CD4-positive, alpha-beta memory T cell (primary cell): ENCODE data around the gene PTPRR. TPM values are rescaled to one million over a fixed set of nuclear protein-coding genes. Genes with fewer than 3 reads are reported as not detected.

Source experiments
- CTCF ChIA-PET: fragments of 350-600 bp; sonication (Branson Sonifier 250); formaldehyde crosslinking; loops from one replicate; lab custom pipeline; 2021; ENCODE audit warnings: inconsistent platforms; ENCODE audit not compliant: partially characterized antibody; lab: Charles Lee
- POLR2A ChIA-PET: fragments of 350-600 bp; sonication (Branson Sonifier 250); formaldehyde crosslinking; loops from one replicate; lab custom pipeline; 2021; ENCODE audit not compliant: partially characterized antibody; lab: Charles Lee
- DNase-seq, 5 donors: peaks; one replicate each; pipeline versions ENCODE4 v3.0.0 to v3.0.0-alpha.2; 2020 to 2022; ENCODE audit warnings: mixed read lengths in 1 of 5
- H3K27ac ChIP-seq: one replicate; pipeline ENCODE4 v1.7.0; 2013; ENCODE audit warnings: low read depth, low read length
- H3K27me3 ChIP-seq: 2 replicates; pipeline ENCODE4 v1.7.0; 2013; ENCODE audit warnings: mild to moderate bottlenecking, low read length, moderate library complexity; ENCODE audit not compliant: insufficient read depth
- H3K36me3 ChIP-seq: 2 replicates; pipeline ENCODE4 v1.7.0; 2013; ENCODE audit warnings: mild to moderate bottlenecking, low read length, moderate library complexity; ENCODE audit not compliant: insufficient read depth
- H3K4me1 ChIP-seq: 2 replicates; pipeline ENCODE4 v1.7.0; 2013; ENCODE audit warnings: mild to moderate bottlenecking, low read length, moderate library complexity; ENCODE audit not compliant: insufficient read depth
- H3K4me3 ChIP-seq, 2 donors: one replicate each; pipeline ENCODE4 v1.7.0; 2013; ENCODE audit warnings: low read length in 2 of 2, mild to moderate bottlenecking in 1 of 2
- H3K9me3 ChIP-seq, 2 donors: one replicate each; pipeline ENCODE4 v1.7.0; 2013; ENCODE audit warnings: low read length in 2 of 2, control low read depth in 1 of 2; ENCODE audit not compliant: control insufficient read depth in 1 of 2
- H3K27ac Mint-ChIP-seq, 7 donors: one replicate each; pipeline ENCODE4 v1.8.0; 2020 to 2021; ENCODE audit warnings: mixed read lengths in 7 of 7, mild to moderate bottlenecking in 6 of 7, inconsistent platforms in 3 of 7, moderate library complexity in 3 of 7
- H3K27me3 Mint-ChIP-seq, 2 donors: one replicate each; pipeline ENCODE4 v1.8.0; 2020 to 2021; ENCODE audit warnings: mixed read lengths in 2 of 2
- H3K36me3 Mint-ChIP-seq, 2 donors: one replicate each; pipeline ENCODE4 v1.8.0; 2020 to 2021; ENCODE audit warnings: mixed read lengths in 2 of 2, inconsistent platforms in 1 of 2, mild to moderate bottlenecking in 1 of 2
- H3K4me1 Mint-ChIP-seq, 4 donors: one replicate each; pipeline ENCODE4 v1.8.0; 2020 to 2021; ENCODE audit warnings: mixed read lengths in 4 of 4, mild to moderate bottlenecking in 1 of 4
- H3K4me3 Mint-ChIP-seq, 8 donors: one replicate each; pipeline ENCODE4 v1.8.0; 2020 to 2021; ENCODE audit warnings: mixed read lengths in 8 of 8, mild to moderate bottlenecking in 7 of 8, moderate library complexity in 6 of 8, inconsistent platforms in 3 of 8
- H3K9me3 Mint-ChIP-seq, 8 donors: one replicate each; pipeline ENCODE4 v1.8.0; 2020 to 2021; ENCODE audit warnings: mixed read lengths in 8 of 8, mild to moderate bottlenecking in 5 of 8, inconsistent platforms in 3 of 8, moderate library complexity in 1 of 8
- intact Hi-C: fragments of 100-400 bp; cut with micrococcal nuclease; formaldehyde crosslinking; loops from one replicate; pipeline ENCODE4 v1.15.1; 2023
- polyA plus RNA-seq, 2 donors: library from polyadenylated mRNA; unstranded; fragments of 300-500 nt; fragmentation: Illumina TruSeq; gene quantifications; one replicate each; pipeline ENCODE4 v1.2.3, GENCODE V29; 2021
- total RNA-seq, 2 experiments: library from RNA; stranded (reverse); gene quantifications; one replicate each; pipeline ENCODE4 v1.2.3, GENCODE V29; 2021

Gene PTPRR
- total and polyA plus RNA-seq, 4 experiments from 2014 or later = not detected

DNA sequence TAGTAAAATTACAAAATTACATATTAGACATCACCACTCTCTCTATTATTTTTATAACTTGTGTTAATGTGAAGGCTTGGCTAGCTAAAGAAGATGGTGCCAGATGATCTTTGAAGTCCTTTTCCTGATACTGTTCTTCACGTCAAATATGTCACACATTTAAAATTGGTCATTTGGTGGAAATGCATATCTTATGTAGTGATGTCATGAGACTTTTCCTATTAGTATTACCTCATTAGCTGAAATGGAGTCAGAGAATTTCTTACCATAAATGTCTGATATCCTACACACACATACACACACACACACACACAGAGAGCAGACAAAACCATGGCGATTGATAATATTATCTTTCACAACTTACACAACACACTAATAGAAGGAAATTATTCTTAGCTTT lies 158.5 kb downstream of the PTPRR start:
- Histone ChIP-seq H3K4me3 (no peak overlapping the region), H3K27me3 (no peaks in the 10 kb centered on the region), H3K36me3 (no peaks in the 10 kb centered on the region), H3K9me3 (no peaks in the 10 kb centered on the region), H3K27ac (no peak overlapping the region), H3K4me1 (no peaks in the 10 kb centered on the region)
- Mint-ChIP-seq H3K36me3 (no peaks in the 10 kb centered on the region), H3K4me1 (no peaks in the 10 kb centered on the region), H3K27ac (no peak overlapping the region), H3K9me3 (peaks cover 0 to 17% (median 0%) of the 10 kb centered on the region in 8 donors), H3K27me3 (peaks cover 2 to 3% of the 10 kb centered on the region in 2 donors), H3K4me3 (no peak overlapping the region)
- no peak for DNase-seq
- intact Hi-C loops = no loop called here
- POLR2A ChIA-PET = no interaction called here
- CTCF ChIA-PET = no interaction called here

- Histone ChIP-seq H3K27me3 (no peaks in the 10 kb centered on the region), H3K36me3 (no peaks in the 10 kb centered on the region), H3K9me3 (no peaks in the 10 kb centered on the region), H3K27ac (no peak overlapping the region), H3K4me1 (no peaks in the 10 kb centered on the region), H3K4me3 (no peak overlapping the region)
- CTCF ChIA-PET = no interaction called here
- Mint-ChIP-seq H3K27ac (no peak overlapping the region), H3K9me3 (peaks cover 0 to 7% (median 0%) of the 10 kb centered on the region in 8 donors), H3K27me3 (peaks cover 2 to 6% of the 10 kb centered on the region in 2 donors), H3K36me3 (no peaks in the 10 kb centered on the region), H3K4me3 (no peak overlapping the region), H3K4me1 (no peaks in the 10 kb centered on the region)
- POLR2A ChIA-PET = no interaction called here
- DNase-seq = no peak
- intact Hi-C loops = no loop called here
These were observed 161.2 kb downstream of the PTPRR start for GRCh38 chr12:70759161-70759918.

DNA sequence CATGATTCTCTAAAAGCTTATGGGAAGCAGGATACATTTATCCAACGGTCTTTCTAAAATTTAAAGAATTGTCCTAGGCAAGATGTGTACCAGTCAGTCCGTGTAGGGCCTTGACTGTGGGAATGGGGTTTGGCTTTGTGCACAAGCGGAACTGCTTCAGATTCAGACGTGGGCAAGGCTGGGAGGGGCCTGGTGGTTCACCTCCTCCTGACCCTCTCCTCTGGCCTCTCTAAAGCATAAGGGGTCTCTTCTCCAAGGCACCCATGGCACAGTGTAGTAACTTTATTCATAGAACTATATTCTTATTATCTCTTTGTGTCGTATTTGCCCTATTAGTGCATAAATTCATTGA lies 162.1 kb downstream of the PTPRR start:
- Histone ChIP-seq H3K4me1 (no peaks in the 10 kb centered on the region), H3K9me3 (no peaks in the 10 kb centered on the region), H3K27ac (no peak overlapping the region), H3K36me3 (no peaks in the 10 kb centered on the region), H3K27me3 (no peaks in the 10 kb centered on the region), H3K4me3 (no peak overlapping the region)
- DNase-seq = no peak
- no peak overlapping the region for H3K4me3 Mint-ChIP-seq
- intact Hi-C loops = no loop called here
- peaks cover 2 to 6% of the 10 kb centered on the region in 2 donors for H3K27me3 Mint-ChIP-seq
- CTCF ChIA-PET = no interaction called here
- no peaks in the 10 kb centered on the region for H3K4me1 Mint-ChIP-seq
- POLR2A ChIA-PET = no interaction called here
- H3K36me3 Mint-ChIP-seq = no peaks in the 10 kb centered on the region
- no peak overlapping the region for H3K27ac Mint-ChIP-seq
- H3K9me3 Mint-ChIP-seq = no peaks in the 10 kb centered on the region

GRCh38 chr12:70757830-70758493 lies 162.6 kb downstream of the PTPRR start:
- H3K4me3 Mint-ChIP-seq = no peak overlapping the region
- peaks cover 2 to 6% of the 10 kb centered on the region in 2 donors for H3K27me3 Mint-ChIP-seq
- no peaks in the 10 kb centered on the region for H3K9me3 ChIP-seq
- H3K27ac Mint-ChIP-seq = no peak overlapping the region
- H3K4me3 ChIP-seq = no peak overlapping the region
- no peaks in the 10 kb centered on the region for H3K27me3 ChIP-seq
- ChIA-PET POLR2A (no interaction called here), CTCF (no interaction called here)
- H3K36me3 ChIP-seq = no peaks in the 10 kb centered on the region
- intact Hi-C loops = no loop called here
- DNase-seq = no peak
- H3K9me3 Mint-ChIP-seq = no peaks in the 10 kb centered on the region
- H3K4me1 Mint-ChIP-seq = no peaks in the 10 kb centered on the region
- no peaks in the 10 kb centered on the region for H3K36me3 Mint-ChIP-seq
- H3K27ac ChIP-seq = no peak overlapping the region
- no peaks in the 10 kb centered on the region for H3K4me1 ChIP-seq

- intact Hi-C loops = no loop called here
- no peaks in the 10 kb centered on the region for H3K27me3 ChIP-seq
- Mint-ChIP-seq H3K36me3 (no peaks in the 10 kb centered on the region), H3K27ac (no peak overlapping the region), H3K27me3 (peaks cover 4 to 9% of the 10 kb centered on the region in 2 donors), H3K9me3 (no peaks in the 10 kb centered on the region), H3K4me1 (no peaks in the 10 kb centered on the region), H3K4me3 (no peak overlapping the region)
- no peak overlapping the region for H3K27ac ChIP-seq
- no peaks in the 10 kb centered on the region for H3K9me3 ChIP-seq
- H3K4me1 ChIP-seq = no peaks in the 10 kb centered on the region
- ChIA-PET CTCF (interaction anchor here (1.0 kb wide), 1 partner anchor 11 kb away, joined by 4 read pairs; no protein-coding TSS in a partner anchor), POLR2A (no interaction called here)
- DNase-seq = no peak
- H3K4me3 ChIP-seq = no peak overlapping the region
- H3K36me3 ChIP-seq = no peaks in the 10 kb centered on the region
These were observed 163.7 kb downstream of the PTPRR start for GRCh38 chr12:70756791-70757190.

DNA sequence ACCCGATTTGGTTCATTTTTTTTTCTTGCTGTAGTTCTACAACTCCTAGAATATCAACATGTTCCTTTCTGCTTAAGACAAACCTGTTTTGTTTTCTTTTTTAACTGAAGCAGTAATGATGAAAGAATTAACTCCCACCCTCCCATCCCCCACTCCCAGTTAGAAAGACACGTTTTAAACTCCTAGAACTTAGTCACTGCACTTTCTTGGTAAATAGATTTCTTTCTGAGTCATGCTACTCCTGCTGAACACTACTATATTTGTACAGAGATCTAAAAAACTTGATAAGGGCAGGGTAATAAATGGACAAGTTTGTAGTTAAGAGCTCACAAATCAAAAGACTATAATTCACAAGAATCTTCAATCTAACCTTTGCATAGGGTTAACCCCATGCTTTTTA lies 164.4 kb downstream of the PTPRR start:
- ChIA-PET POLR2A (no interaction called here), CTCF (interaction anchor here (1.0 kb wide), 1 partner anchor 10 kb away, joined by 4 read pairs; no protein-coding TSS in a partner anchor)
- no peaks in the 10 kb centered on the region for H3K27me3 ChIP-seq
- peaks cover 6 to 9% of the 10 kb centered on the region in 2 donors for H3K27me3 Mint-ChIP-seq
- no peak for DNase-seq
- no peak overlapping the region for H3K4me3 Mint-ChIP-seq
- no peak overlapping the region for H3K4me3 ChIP-seq
- no peak overlapping the region for H3K27ac ChIP-seq
- no peaks in the 10 kb centered on the region for H3K36me3 ChIP-seq
- no peaks in the 10 kb centered on the region for H3K4me1 Mint-ChIP-seq
- no peaks in the 10 kb centered on the region for H3K9me3 ChIP-seq
- no peaks in the 10 kb centered on the region for H3K36me3 Mint-ChIP-seq
- H3K9me3 Mint-ChIP-seq = no peaks in the 10 kb centered on the region
- intact Hi-C loops = no loop called here
- no peaks in the 10 kb centered on the region for H3K4me1 ChIP-seq
- H3K27ac Mint-ChIP-seq = no peak overlapping the region

DNA sequence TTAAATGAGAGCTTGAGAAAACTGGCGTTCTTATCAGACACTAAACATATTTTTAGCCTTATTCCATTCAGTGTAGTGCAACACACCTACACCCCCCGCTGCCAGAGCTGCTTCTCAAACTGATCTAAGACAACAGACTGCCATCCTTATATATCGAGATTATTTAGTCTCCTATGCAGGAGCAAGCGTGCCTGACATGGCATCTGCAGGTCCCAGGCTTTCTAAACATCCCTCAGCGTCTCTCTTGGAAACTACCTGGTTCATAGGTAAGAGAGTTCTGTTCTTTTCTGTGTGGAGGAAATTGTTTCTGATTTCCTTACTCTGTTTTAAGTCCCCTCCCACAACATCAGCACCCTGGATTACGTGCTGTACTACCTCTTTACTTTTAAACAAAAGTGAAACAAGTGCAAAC lies 166.2 kb downstream of the PTPRR start:
- H3K36me3 ChIP-seq = no peaks in the 10 kb centered on the region
- POLR2A ChIA-PET = no interaction called here
- Mint-ChIP-seq H3K27ac (no peak overlapping the region), H3K36me3 (no peaks in the 10 kb centered on the region), H3K27me3 (peaks cover 4 to 5% of the 10 kb centered on the region in 2 donors), H3K9me3 (no peaks in the 10 kb centered on the region), H3K4me3 (no peak overlapping the region), H3K4me1 (no peaks in the 10 kb centered on the region)
- no peak for DNase-seq
- H3K27me3 ChIP-seq = no peaks in the 10 kb centered on the region
- intact Hi-C loops = no loop called here
- CTCF ChIA-PET = no interaction called here
- H3K9me3 ChIP-seq = no peaks in the 10 kb centered on the region
- no peak overlapping the region for H3K4me3 ChIP-seq
- no peak overlapping the region for H3K27ac ChIP-seq
- H3K4me1 ChIP-seq = no peaks in the 10 kb centered on the region
